CD4-positive, CD25-positive, alpha-beta regulatory T cell (primary cell): Measurements from ENCODE around the gene ZNF865. TPM values are rescaled to one million over a fixed set of nuclear protein-coding genes. Genes with fewer than 3 reads are reported as not detected.

Source experiments
- ATAC-seq, 2 donors: fragments of 150-1000 bp; cut with Tn5 transposase; one replicate each; pipeline ENCODE4 v1.10.0; 2021; ENCODE audit warnings: low read depth in 2 of 2, moderate number of reproducible peaks in 2 of 2, moderate library complexity in 1 of 2
- DNase-seq, 3 donors: peaks; one replicate each; pipeline versions ENCODE4 v3.0.0 to v3.0.0-alpha.2; 2012 to 2022; ENCODE audit warnings: mixed read lengths in 1 of 3
- H3K27ac ChIP-seq: one replicate; pipeline ENCODE4 v1.7.0; 2013; ENCODE audit warnings: mild to moderate bottlenecking, low read length; ENCODE audit not compliant: insufficient read depth, poor library complexity, severe bottlenecking
- H3K27me3 ChIP-seq: one replicate; pipeline ENCODE4 v1.7.0; 2013; ENCODE audit warnings: low read length; ENCODE audit not compliant: control insufficient read depth, insufficient read depth
- H3K36me3 ChIP-seq: one replicate; pipeline ENCODE4 v1.7.0; 2013; ENCODE audit warnings: mild to moderate bottlenecking, low read length, moderate library complexity; ENCODE audit not compliant: control insufficient read depth, insufficient read depth
- H3K4me1 ChIP-seq: 2 replicates; pipeline ENCODE4 v1.7.0; 2013; ENCODE audit warnings: mild to moderate bottlenecking, low read length; ENCODE audit not compliant: insufficient read depth, control insufficient read depth, poor library complexity, severe bottlenecking
- H3K4me3 ChIP-seq: one replicate; pipeline ENCODE4 v1.7.0; 2013; ENCODE audit warnings: low read depth, mild to moderate bottlenecking, low read length, moderate library complexity
- H3K9me3 ChIP-seq, 2 experiments: 1 replicate in 1 of 2; 2 replicates in 1 of 2; pipeline ENCODE4 v1.7.0; 2013; ENCODE audit warnings: low read length in 2 of 2, mild to moderate bottlenecking in 1 of 2, moderate library complexity in 1 of 2; ENCODE audit not compliant: control insufficient read depth in 2 of 2
- H3K27ac Mint-ChIP-seq, 3 donors: one replicate each; pipeline ENCODE4 v1.8.0; 2020 to 2022; ENCODE audit warnings: mild to moderate bottlenecking in 3 of 3, mixed read lengths in 3 of 3, moderate library complexity in 2 of 3
- H3K27me3 Mint-ChIP-seq: one replicate; pipeline ENCODE4 v1.8.0; 2022; ENCODE audit warnings: mild to moderate bottlenecking, mixed read lengths
- H3K36me3 Mint-ChIP-seq: one replicate; pipeline ENCODE4 v1.8.0; 2020; ENCODE audit warnings: mixed read lengths
- H3K4me1 Mint-ChIP-seq, 4 donors: one replicate each; pipeline ENCODE4 v1.8.0; 2020 to 2022; ENCODE audit warnings: mixed read lengths in 4 of 4, mild to moderate bottlenecking in 1 of 4
- H3K4me3 Mint-ChIP-seq, 4 donors: one replicate each; pipeline ENCODE4 v1.8.0; 2020 to 2022; ENCODE audit warnings: mild to moderate bottlenecking in 4 of 4, mixed read lengths in 4 of 4, moderate library complexity in 3 of 4
- H3K9me3 Mint-ChIP-seq, 7 donors: one replicate each; pipeline ENCODE4 v1.8.0; 2020 to 2022; ENCODE audit warnings: mixed read lengths in 7 of 7, mild to moderate bottlenecking in 3 of 7, moderate library complexity in 2 of 7
- polyA plus RNA-seq, 4 donors: library from polyadenylated mRNA; unstranded; fragments of 300-500 nt; fragmentation: Illumina TruSeq; gene quantifications; one replicate each; pipeline ENCODE4 v1.2.3, GENCODE V29; 2021
- total RNA-seq: library from RNA; stranded (reverse); gene quantifications from one replicate; pipeline ENCODE4 v1.2.3, GENCODE V29; 2022

The ZNF865 gene
- total and polyA plus RNA-seq, 5 donors from 2014 or later, result 0.05 to 12.8 (median 0.10) TPM

DNA sequence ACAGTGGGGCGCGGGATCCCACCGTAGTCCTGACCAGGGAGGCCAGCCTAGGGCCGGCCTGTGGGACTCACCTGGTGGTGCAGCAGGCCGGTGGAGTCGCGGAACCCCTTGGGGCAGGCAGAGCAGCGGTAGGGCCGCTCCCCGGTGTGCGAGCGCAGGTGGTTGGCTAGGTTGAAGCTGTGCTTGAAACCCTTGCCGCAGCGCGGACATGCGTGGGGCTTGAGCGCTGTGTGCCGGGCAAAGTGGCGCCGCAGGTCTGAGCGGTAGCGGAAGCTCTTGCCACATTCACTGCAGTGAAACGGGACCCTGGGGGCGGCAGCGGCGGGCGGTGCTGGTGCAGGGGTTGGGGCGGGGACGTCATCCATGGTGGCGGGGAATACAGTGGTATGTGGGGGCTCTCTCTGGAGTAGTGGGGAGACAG lies 7.9 kb upstream of the ZNF865 start:
- Mint-ChIP-seq H3K9me3 (peaks cover 0 to 2% (median 0%) of the 10 kb centered on the region in 7 donors), H3K4me1 (peaks cover 0 to 23% (median 15%) of the 10 kb centered on the region in 4 donors), H3K36me3 (peaks cover 31% of the 10 kb centered on the region), H3K27me3 (no peaks in the 10 kb centered on the region), H3K4me3 (peak overlapping the region in 2 of 4 donors; percentile 22 to 30), H3K27ac (no peak overlapping the region)
- Histone ChIP-seq H3K36me3 (peaks cover 16% of the 10 kb centered on the region), H3K4me1 (peaks cover 10% of the 10 kb centered on the region), H3K27ac (no peak overlapping the region), H3K9me3 (no peaks in the 10 kb centered on the region), H3K27me3 (no peaks in the 10 kb centered on the region), H3K4me3 (no peak overlapping the region)
- ATAC-seq (no peak), DNase-seq (no peak)

- peak overlapping the region; percentile 97 for H3K27ac ChIP-seq
- Mint-ChIP-seq H3K4me1 (peaks cover 0 to 23% (median 15%) of the 10 kb centered on the region in 4 donors), H3K9me3 (peaks cover 0 to 2% (median 0%) of the 10 kb centered on the region in 7 donors), H3K4me3 (peak overlapping the region in 2 of 4 donors; percentile 41 to 42), H3K27me3 (no peaks in the 10 kb centered on the region), H3K27ac (peak overlapping the region in 2 of 3 donors; percentile 96 to 98), H3K36me3 (peaks cover 31% of the 10 kb centered on the region)
- H3K36me3 ChIP-seq, result peaks cover 16% of the 10 kb centered on the region
- peaks cover 10% of the 10 kb centered on the region for H3K4me1 ChIP-seq
- H3K27me3 ChIP-seq, result no peaks in the 10 kb centered on the region
- no peak overlapping the region for H3K4me3 ChIP-seq
- no peak for DNase-seq
- ATAC-seq, result no peak
- no peaks in the 10 kb centered on the region for H3K9me3 ChIP-seq
Measured at GRCh38 chr19:55598034-55598433, 7.4 kb upstream of the ZNF865 start.

DNA sequence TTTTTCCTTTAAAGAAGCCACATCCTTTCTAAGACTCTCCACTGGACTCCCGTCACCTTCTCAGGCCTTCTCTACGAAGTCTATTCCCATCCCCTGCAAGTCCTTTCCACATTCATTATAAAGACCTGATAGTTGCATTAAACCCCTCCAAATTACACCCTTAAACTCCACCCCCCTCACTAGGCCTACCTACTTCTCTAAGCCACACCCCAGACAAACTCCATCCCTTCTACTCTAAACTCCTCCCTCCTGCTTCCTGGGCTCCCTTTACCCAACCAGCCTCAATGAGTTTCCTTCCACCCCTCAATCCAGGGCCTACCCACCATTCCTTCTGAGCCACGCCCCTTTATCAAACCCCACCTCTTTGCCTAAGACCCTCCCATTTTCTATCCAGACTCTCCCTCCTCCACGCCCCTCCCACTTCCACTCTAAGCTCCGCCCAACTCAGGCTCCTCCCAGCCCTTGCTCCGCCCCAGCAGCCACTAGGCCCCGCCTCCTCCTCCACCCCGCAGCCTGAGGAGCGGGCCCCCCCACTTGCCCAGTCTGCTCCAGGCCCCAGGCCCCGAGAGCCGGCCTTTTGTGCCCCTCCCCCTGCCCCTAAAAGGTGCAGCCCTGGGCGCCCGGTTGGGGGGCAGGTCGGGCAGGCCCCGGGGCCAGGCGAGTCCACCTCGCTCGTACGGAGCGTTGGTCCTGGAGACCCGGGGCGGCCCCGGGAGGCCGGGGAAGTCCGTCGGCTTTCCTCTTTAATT lies 6.6 kb upstream of the ZNF865 start:
- peaks cover 27% of the 10 kb centered on the region for H3K36me3 Mint-ChIP-seq
- no peaks in the 10 kb centered on the region for H3K27me3 Mint-ChIP-seq
- Histone ChIP-seq H3K4me3 (peak overlapping the region; percentile 38), H3K4me1 (peaks cover 10% of the 10 kb centered on the region), H3K9me3 (no peaks in the 10 kb centered on the region), H3K27me3 (no peaks in the 10 kb centered on the region), H3K27ac (peak overlapping the region; percentile 97), H3K36me3 (peaks cover 16% of the 10 kb centered on the region)
- H3K4me1 Mint-ChIP-seq, result peaks cover 0 to 28% (median 17%) of the 10 kb centered on the region in 4 donors
- peak; percentile 59 to 60 for ATAC-seq
- H3K9me3 Mint-ChIP-seq, result peaks cover 0 to 2% (median 0%) of the 10 kb centered on the region in 7 donors
- peak overlapping the region; percentile 93 to 99 (median 98) for H3K4me3 Mint-ChIP-seq
- peak; percentile 85 to 94 (median 92) for DNase-seq
- H3K27ac Mint-ChIP-seq, result peak overlapping the region; percentile 98 to 99 (median 98)

DNA sequence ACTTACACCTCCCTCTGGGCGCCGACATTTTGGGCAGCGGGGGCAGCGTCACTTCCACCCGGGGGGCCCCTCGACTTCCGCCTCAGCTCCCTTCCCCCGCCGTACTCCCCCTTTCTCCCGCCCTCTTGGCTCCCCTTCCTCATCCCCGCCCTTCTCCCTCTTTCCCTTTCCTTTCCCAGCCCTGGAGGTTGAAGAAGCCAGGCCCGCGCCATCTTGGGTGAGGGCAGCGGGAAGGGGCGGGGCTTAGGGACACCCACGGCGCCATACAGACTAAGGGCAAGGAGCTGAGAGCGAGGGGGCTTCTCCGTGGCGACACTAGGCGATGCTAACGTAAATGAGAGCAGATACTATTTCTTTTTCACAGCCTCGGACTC lies 6.0 kb upstream of the ZNF865 start, which contains the start of gene FIZ1:
Gene FIZ1 (minus strand): TSS at position 50 of the 374 bp plus-strand sequence. CDS start 1,652 bp downstream, outside the sequence.
- Mint-ChIP-seq H3K4me3 (peak within 1 kb of the TSS; percentile 93 to 99 (median 98)), H3K27ac (peak within 1 kb of the TSS; percentile 98 to 99 (median 98)), H3K36me3 (peaks cover 27% of the 10 kb centered on the region), H3K4me1 (peaks cover 0 to 30% (median 18%) of the 10 kb centered on the region in 4 donors), H3K27me3 (no peaks in the 10 kb centered on the region), H3K9me3 (peaks cover 0 to 2% (median 0%) of the 10 kb centered on the region in 7 donors)
- ATAC-seq (peak; percentile 73 to 79), DNase-seq (peak; percentile 95 to 99 (median 97))
- no peaks in the 10 kb centered on the region for H3K27me3 ChIP-seq
- H3K9me3 ChIP-seq, result no peaks in the 10 kb centered on the region
- H3K4me3 ChIP-seq, result peak within 1 kb of the TSS; percentile 98
- peaks cover 16% of the 10 kb centered on the region for H3K36me3 ChIP-seq
- peaks cover 14% of the 10 kb centered on the region for H3K4me1 ChIP-seq
- H3K27ac ChIP-seq, result peak within 1 kb of the TSS; percentile 97

- Mint-ChIP-seq H3K4me3 (peak within 1 kb of the TSS; percentile 93 to 99 (median 98)), H3K9me3 (peaks cover 0 to 2% (median 0%) of the 10 kb centered on the region in 7 donors), H3K4me1 (peaks cover 0 to 36% (median 23%) of the 10 kb centered on the region in 4 donors), H3K36me3 (peaks cover 22% of the 10 kb centered on the region), H3K27ac (peak within 1 kb of the TSS; percentile 98 to 99 (median 98)), H3K27me3 (no peaks in the 10 kb centered on the region)
- DNase-seq, result peak; percentile 78 to 93 (median 93)
- peak within 1 kb of the TSS; percentile 98 for H3K4me3 ChIP-seq
- peak within 1 kb of the TSS; percentile 97 for H3K27ac ChIP-seq
- H3K27me3 ChIP-seq, result no peaks in the 10 kb centered on the region
- peaks cover 19% of the 10 kb centered on the region for H3K4me1 ChIP-seq
- H3K36me3 ChIP-seq, result peaks cover 14% of the 10 kb centered on the region
- H3K9me3 ChIP-seq, result no peaks in the 10 kb centered on the region
- ATAC-seq, result peak; percentile 65 to 68
Measured at GRCh38 chr19:55599842-55600661, 5.4 kb upstream of the ZNF865 start, which contains the start of gene ZNF524. TSS of gene ZNF524 (plus strand) at chr19:55600288. CDS start at chr19:55602113, 1,825 bp downstream.

- peaks cover 19% of the 10 kb centered on the region for H3K4me1 ChIP-seq
- peaks cover 16% of the 10 kb centered on the region for H3K36me3 Mint-ChIP-seq
- peak overlapping the region; percentile 87 to 95 (median 88) for H3K4me3 Mint-ChIP-seq
- no peaks in the 10 kb centered on the region for H3K27me3 ChIP-seq
- no peaks in the 10 kb centered on the region for H3K9me3 ChIP-seq
- peak overlapping the region; percentile 75 to 93 (median 85) for H3K27ac Mint-ChIP-seq
- H3K27ac ChIP-seq, result peak overlapping the region; percentile 97
- peak overlapping the region; percentile 71 for H3K4me3 ChIP-seq
- DNase-seq (no peak), ATAC-seq (no peak)
- H3K9me3 Mint-ChIP-seq, result peaks cover 0 to 1% (median 0%) of the 10 kb centered on the region in 7 donors
- peaks cover 9% of the 10 kb centered on the region for H3K36me3 ChIP-seq
- H3K27me3 Mint-ChIP-seq, result no peaks in the 10 kb centered on the region
- peaks cover 0 to 37% (median 24%) of the 10 kb centered on the region in 4 donors for H3K4me1 Mint-ChIP-seq
Measured at GRCh38 chr19:55600662-55601028, 4.8 kb upstream of the ZNF865 start.

- ATAC-seq (no peak), DNase-seq (peak in 1 of 3 donors; percentile 9)
- Histone ChIP-seq H3K27ac (peak overlapping the region; percentile 97), H3K4me3 (peak overlapping the region; percentile 71), H3K27me3 (no peaks in the 10 kb centered on the region), H3K36me3 (peaks cover 5% of the 10 kb centered on the region), H3K4me1 (peaks cover 24% of the 10 kb centered on the region), H3K9me3 (no peaks in the 10 kb centered on the region)
- Mint-ChIP-seq H3K4me1 (peaks cover 0 to 40% (median 27%) of the 10 kb centered on the region in 4 donors), H3K4me3 (peak overlapping the region; percentile 87 to 95 (median 88)), H3K36me3 (peaks cover 12% of the 10 kb centered on the region), H3K9me3 (peaks cover 0 to 1% (median 0%) of the 10 kb centered on the region in 7 donors), H3K27me3 (no peaks in the 10 kb centered on the region), H3K27ac (peak overlapping the region; percentile 75 to 93 (median 85))
Measured at GRCh38 chr19:55601084-55601483, 4.4 kb upstream of the ZNF865 start.
